ENCODE data around the gene TRAPPC2B.

TRAPPC2B gene

GRCh38 chr19:57389730-57390598 is 26.6 kb downstream of the TRAPPC2B start, which contains the start of gene ZNF548:
Gene ZNF548, plus strand, starts transcription at chr19:57389854. Its CDS starts 246 bp downstream, at chr19:57390100.
- no peak within 1 kb of the TSS for H4K8ac ChIP-seq (ENCODE audit: low read depth, low read length)
- H2BK5ac ChIP-seq (ENCODE audit: low read length): peak within 1 kb of the TSS; percentile 76
- H3K4me1 ChIP-seq (ENCODE audit: control insufficient read depth in 2 of 2, insufficient read depth in 1 of 2, low read depth in 1 of 2, low read length in 2 of 2): peaks cover 3 to 6% of the 10 kb centered on the region in 2 donors
- H2BK120ac ChIP-seq (ENCODE audit: low read depth, low read length): no peak within 1 kb of the TSS
- peak within 1 kb of the TSS; percentile 95 for H3K18ac ChIP-seq (ENCODE audit: low read length)
- WGBS, 2 donors (ENCODE audit: extremely low coverage in 2 of 2, insufficient read length in 2 of 2, insufficient replicate concordance in 1 of 2): no CpG with 5 or more reads among the region's 50 CpGs
- DNase-seq (ENCODE audit: low spot score): peak; percentile 99
- no peak within 1 kb of the TSS for H4K91ac ChIP-seq (ENCODE audit: low read depth, low read length, poor library complexity)
- H2BK12ac ChIP-seq (ENCODE audit: low read length): peak within 1 kb of the TSS; percentile 42
- peak within 1 kb of the TSS; percentile 23 for H3K23ac ChIP-seq (ENCODE audit: low read depth, low read length, poor library complexity)
- H3K27ac ChIP-seq (replicated peaks; ENCODE audit: low read length): peak within 1 kb of the TSS; percentile 84
- peak within 1 kb of the TSS; percentile 62 for H3K4me2 ChIP-seq (ENCODE audit: insufficient read depth, low read length, poor library complexity, severe bottlenecking)
- peak within 1 kb of the TSS; percentile 65 to 82 for H3K4me3 ChIP-seq (ENCODE audit: low read length in 2 of 2)
- H3K36me3 ChIP-seq (replicated peaks in 1 of 2; ENCODE audit: control insufficient read depth in 2 of 2, insufficient read depth in 2 of 2, low read length in 2 of 2): peaks cover 7 to 23% of the 10 kb centered on the region in 2 donors
- peaks cover 0 to 3% of the 10 kb centered on the region in 2 donors for H3K9me3 ChIP-seq (replicated peaks in 1 of 2; ENCODE audit: control insufficient read depth in 2 of 2, insufficient read depth in 1 of 2, low read depth in 1 of 2, low read length in 2 of 2)
- peak within 1 kb of the TSS; percentile 82 for H3K9ac ChIP-seq (ENCODE audit: low read depth, low read length, poor library complexity)
- peak within 1 kb of the TSS; percentile 91 for H2AFZ ChIP-seq (ENCODE audit: low read length)
- H3K27me3 ChIP-seq (ENCODE audit: control insufficient read depth in 3 of 3, insufficient read depth in 3 of 3, low read depth in 1 of 3, low read length in 3 of 3): no peaks in the 10 kb centered on the region
- H2AK5ac ChIP-seq (ENCODE audit: low read depth, low read length): peak within 1 kb of the TSS; percentile 41
- no peak within 1 kb of the TSS for H3K14ac ChIP-seq (ENCODE audit: low read length)
- no peak within 1 kb of the TSS for H3K4ac ChIP-seq (ENCODE audit: low read length)
- H3K79me1 ChIP-seq (ENCODE audit: low read depth, low read length): peaks cover 3% of the 10 kb centered on the region
- no peak within 1 kb of the TSS for H2BK15ac ChIP-seq (ENCODE audit: low read length)

DNA sequence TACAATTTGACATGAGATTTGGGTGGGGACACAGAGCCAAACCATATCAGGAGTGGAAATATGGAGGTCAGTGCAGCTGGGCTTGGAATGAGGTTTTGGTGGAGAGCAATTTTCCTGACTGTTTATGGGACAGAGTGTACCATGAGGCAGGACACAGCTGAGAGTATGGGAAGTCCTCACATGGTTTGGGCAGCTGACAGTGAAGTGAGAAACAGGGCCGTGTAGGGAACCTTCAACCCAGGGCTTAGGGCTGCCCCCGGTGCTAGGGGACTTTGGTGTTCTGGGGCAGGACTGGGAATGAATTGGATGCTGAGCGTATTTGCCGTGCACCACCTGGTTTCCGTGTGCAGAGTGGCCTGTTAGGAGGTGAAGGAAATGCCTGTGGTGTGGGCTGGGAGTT is 32.4 kb downstream of the TRAPPC2B start:
- no peak overlapping the region for H3K9ac ChIP-seq (ENCODE audit: low read depth, low read length, poor library complexity)
- H3K14ac ChIP-seq (ENCODE audit: low read length): no peak overlapping the region
- H3K27me3 ChIP-seq (ENCODE audit: control insufficient read depth in 3 of 3, insufficient read depth in 3 of 3, low read depth in 1 of 3, low read length in 3 of 3): no peaks in the 10 kb centered on the region
- peaks cover 2 to 33% of the 10 kb centered on the region in 2 donors for H3K9me3 ChIP-seq (replicated peaks in 1 of 2; ENCODE audit: control insufficient read depth in 2 of 2, insufficient read depth in 1 of 2, low read depth in 1 of 2, low read length in 2 of 2)
- no peak overlapping the region for H3K4me3 ChIP-seq (ENCODE audit: low read length in 2 of 2)
- H4K8ac ChIP-seq (ENCODE audit: low read depth, low read length): no peak overlapping the region
- no peak overlapping the region for H3K4me2 ChIP-seq (ENCODE audit: insufficient read depth, low read length, poor library complexity, severe bottlenecking)
- no peak overlapping the region for H3K4ac ChIP-seq (ENCODE audit: low read length)
- no peak overlapping the region for H3K18ac ChIP-seq (ENCODE audit: low read length)
- no peak overlapping the region for H2BK12ac ChIP-seq (ENCODE audit: low read length)
- peaks cover 3% of the 10 kb centered on the region for H3K79me1 ChIP-seq (ENCODE audit: low read depth, low read length)
- H3K4me1 ChIP-seq (ENCODE audit: control insufficient read depth in 2 of 2, insufficient read depth in 1 of 2, low read depth in 1 of 2, low read length in 2 of 2): peaks cover 0 to 6% of the 10 kb centered on the region in 2 donors
- no peak overlapping the region for H3K27ac ChIP-seq (replicated peaks; ENCODE audit: low read length)
- H4K91ac ChIP-seq (ENCODE audit: low read depth, low read length, poor library complexity): no peak overlapping the region
- H2AK5ac ChIP-seq (ENCODE audit: low read depth, low read length): no peak overlapping the region
- no peak overlapping the region for H2BK15ac ChIP-seq (ENCODE audit: low read length)
- H3K36me3 ChIP-seq (replicated peaks in 1 of 2; ENCODE audit: control insufficient read depth in 2 of 2, insufficient read depth in 2 of 2, low read length in 2 of 2): peaks cover 32 to 75% of the 10 kb centered on the region in 2 donors
- H3K23ac ChIP-seq (ENCODE audit: low read depth, low read length, poor library complexity): no peak overlapping the region
- H2BK5ac ChIP-seq (ENCODE audit: low read length): no peak overlapping the region
- no peak overlapping the region for H2AFZ ChIP-seq (ENCODE audit: low read length)
- no peak overlapping the region for H2BK120ac ChIP-seq (ENCODE audit: low read depth, low read length)
- DNase-seq (ENCODE audit: low spot score): no peak
- WGBS, 2 donors (ENCODE audit: extremely low coverage in 2 of 2, insufficient read length in 2 of 2, insufficient replicate concordance in 1 of 2): no CpG with 5 or more reads among the region's 5 CpGs

- no CpG with 5 or more reads among the region's 5 CpGs for whole genome bisulfite sequencing, 2 donors (ENCODE audit: extremely low coverage in 2 of 2, insufficient read length in 2 of 2, insufficient replicate concordance in 1 of 2)
- no peak overlapping the region for H3K23ac ChIP-seq (ENCODE audit: low read depth, low read length, poor library complexity)
Measured at GRCh38 chr19:57398868-57399267, 35.5 kb downstream of the TRAPPC2B start.

More at GRCh38 chr19:57398868-57399267, 35.5 kb downstream of the TRAPPC2B start:
- Histone ChIP-seq H3K4ac (ENCODE audit: low read length) (no peak overlapping the region), H3K9me3 (replicated peaks in 1 of 2; ENCODE audit: control insufficient read depth in 2 of 2, insufficient read depth in 1 of 2, low read depth in 1 of 2, low read length in 2 of 2) (peaks cover 2 to 52% of the 10 kb centered on the region in 2 donors), H3K79me1 (ENCODE audit: low read depth, low read length) (no peaks in the 10 kb centered on the region), H3K14ac (ENCODE audit: low read length) (no peak overlapping the region), H2BK120ac (ENCODE audit: low read depth, low read length) (no peak overlapping the region), H2AK5ac (ENCODE audit: low read depth, low read length) (no peak overlapping the region), H3K4me3 (ENCODE audit: low read length in 2 of 2) (no peak overlapping the region), H4K8ac (ENCODE audit: low read depth, low read length) (no peak overlapping the region), H4K91ac (ENCODE audit: low read depth, low read length, poor library complexity) (no peak overlapping the region), H3K4me2 (ENCODE audit: insufficient read depth, low read length, poor library complexity, severe bottlenecking) (no peak overlapping the region), H2BK5ac (ENCODE audit: low read length) (no peak overlapping the region), H3K36me3 (replicated peaks in 1 of 2; ENCODE audit: control insufficient read depth in 2 of 2, insufficient read depth in 2 of 2, low read length in 2 of 2) (peaks cover 30 to 83% of the 10 kb centered on the region in 2 donors), H3K27ac (replicated peaks; ENCODE audit: low read length) (no peak overlapping the region), H3K27me3 (ENCODE audit: control insufficient read depth in 3 of 3, insufficient read depth in 3 of 3, low read depth in 1 of 3, low read length in 3 of 3) (no peaks in the 10 kb centered on the region), H3K4me1 (ENCODE audit: control insufficient read depth in 2 of 2, insufficient read depth in 1 of 2, low read depth in 1 of 2, low read length in 2 of 2) (no peaks in the 10 kb centered on the region), H3K9ac (ENCODE audit: low read depth, low read length, poor library complexity) (no peak overlapping the region), H2AFZ (ENCODE audit: low read length) (no peak overlapping the region), H2BK15ac (ENCODE audit: low read length) (no peak overlapping the region), H3K18ac (ENCODE audit: low read length) (no peak overlapping the region), H2BK12ac (ENCODE audit: low read length) (no peak overlapping the region)
- DNase-seq (ENCODE audit: low spot score): no peak
